Stromal cell of bone marrow (primary cell): ENCODE measurements around the gene NATD1.

Source experiments
- DNase-seq: peaks from one replicate; pipeline ENCODE4 v3.0.0-alpha.2; 2012; ENCODE audit warnings: low read depth

NATD1 gene

GRCh38 chr17:21252796-21253645 lies at the start of gene NATD1:
Gene NATD1 (minus strand): TSS chr17:21253410. CDS start chr17:21253264, 146 bp downstream.
- peak; percentile 67 for DNase-seq

- no peak for DNase-seq
These were observed 48.7 kb upstream of the NATD1 start for GRCh38 chr17:21301593-21302550.

GRCh38 chr17:21300601-21301571 lies 47.7 kb upstream of the NATD1 start:
- DNase-seq: no peak

GRCh38 chr17:21299981-21300600 lies 46.9 kb upstream of the NATD1 start:
- DNase-seq: no peak

GRCh38 chr17:21298983-21299519 lies 45.8 kb upstream of the NATD1 start:
- no peak for DNase-seq

GRCh38 chr17:21298056-21298982 lies 45.1 kb upstream of the NATD1 start:
- DNase-seq: no peak

GRCh38 chr17:21297597-21297996 lies 44.4 kb upstream of the NATD1 start:
- DNase-seq: no peak

GRCh38 chr17:21297026-21297520 lies 43.9 kb upstream of the NATD1 start:
- no peak for DNase-seq

- no peak for DNase-seq
These were observed 43.2 kb upstream of the NATD1 start for GRCh38 chr17:21296097-21297025.

GRCh38 chr17:21295036-21295952 lies 42.1 kb upstream of the NATD1 start:
- no peak for DNase-seq

- no peak for DNase-seq
These were observed 41.3 kb upstream of the NATD1 start for GRCh38 chr17:21294321-21295035.

GRCh38 chr17:21293831-21294210 lies 40.6 kb upstream of the NATD1 start:
- no peak for DNase-seq

GRCh38 chr17:21292867-21293830 lies 39.9 kb upstream of the NATD1 start:
- no peak for DNase-seq

GRCh38 chr17:21291862-21292261 lies 38.7 kb upstream of the NATD1 start:
- no peak for DNase-seq

- DNase-seq: no peak
These were observed 38.1 kb upstream of the NATD1 start for GRCh38 chr17:21291357-21291756.
